ENCODE results near the gene CLCN7. TPM values are rescaled to one million over a fixed set of nuclear protein-coding genes. Genes with fewer than 3 reads are reported as not detected.

The CLCN7 gene
- total RNA-seq, 1 donor from 2014 or later, result 11.5 TPM

DNA sequence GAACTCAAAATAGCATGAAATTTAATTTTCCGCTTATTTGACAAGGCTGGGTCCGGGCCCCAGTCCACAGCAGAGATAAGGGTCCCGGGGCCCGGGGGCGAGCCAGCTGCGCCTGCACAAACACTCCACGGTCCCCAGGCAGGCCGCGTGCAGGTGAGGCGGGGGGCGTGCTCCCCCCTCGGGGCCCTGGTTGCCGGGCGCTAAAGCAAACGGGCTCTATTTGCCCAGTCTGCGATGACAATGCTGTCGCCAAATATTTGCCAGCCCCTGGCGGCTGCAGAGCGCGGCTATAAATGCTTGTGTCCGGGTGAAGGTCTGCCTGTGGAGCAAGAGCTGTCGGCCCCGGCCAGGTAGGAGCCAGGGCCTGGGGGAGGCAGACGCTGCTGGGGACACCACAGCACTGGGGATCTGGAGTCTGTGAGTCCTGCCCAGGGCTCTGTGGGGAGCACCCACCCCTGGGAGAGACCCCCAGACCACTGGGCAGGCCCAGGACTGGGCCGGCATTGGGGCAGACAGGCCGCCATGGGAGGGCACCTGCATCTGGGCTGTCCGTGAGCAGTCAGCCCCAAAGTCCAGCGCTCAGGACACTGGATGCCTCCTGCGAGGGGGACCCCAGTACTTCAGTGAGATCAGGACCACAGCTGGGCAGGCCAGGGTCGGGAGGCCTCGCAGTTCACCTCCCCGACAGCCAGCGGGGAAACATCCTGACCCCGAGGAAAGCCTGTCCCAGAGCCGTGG lies 43.9 kb downstream of the CLCN7 start, which contains the start of gene PERCC1:
PERCC1 (plus strand) TSS at position 320 of the 738 bp plus-strand sequence. CDS start 1,516 bp downstream, outside the sequence.
- Mint-ChIP-seq H3K36me3 (no peaks in the 10 kb centered on the region), H3K9me3 (no peaks in the 10 kb centered on the region), H3K4me1 (peaks cover 16% of the 10 kb centered on the region), H3K27ac (peak within 1 kb of the TSS; percentile 81), H3K4me3 (peak within 1 kb of the TSS; percentile 74), H3K27me3 (ENCODE audit: insufficient read depth, low read depth) (no peaks in the 10 kb centered on the region)
- TF ChIP-seq EZH2 (IDR thresholded peaks at IDR 0.05) (no peak), EZH2phosphoT487 (IDR thresholded peaks at IDR 0.05) (no peak)
- TF ChIP-seq, protein P1, sequence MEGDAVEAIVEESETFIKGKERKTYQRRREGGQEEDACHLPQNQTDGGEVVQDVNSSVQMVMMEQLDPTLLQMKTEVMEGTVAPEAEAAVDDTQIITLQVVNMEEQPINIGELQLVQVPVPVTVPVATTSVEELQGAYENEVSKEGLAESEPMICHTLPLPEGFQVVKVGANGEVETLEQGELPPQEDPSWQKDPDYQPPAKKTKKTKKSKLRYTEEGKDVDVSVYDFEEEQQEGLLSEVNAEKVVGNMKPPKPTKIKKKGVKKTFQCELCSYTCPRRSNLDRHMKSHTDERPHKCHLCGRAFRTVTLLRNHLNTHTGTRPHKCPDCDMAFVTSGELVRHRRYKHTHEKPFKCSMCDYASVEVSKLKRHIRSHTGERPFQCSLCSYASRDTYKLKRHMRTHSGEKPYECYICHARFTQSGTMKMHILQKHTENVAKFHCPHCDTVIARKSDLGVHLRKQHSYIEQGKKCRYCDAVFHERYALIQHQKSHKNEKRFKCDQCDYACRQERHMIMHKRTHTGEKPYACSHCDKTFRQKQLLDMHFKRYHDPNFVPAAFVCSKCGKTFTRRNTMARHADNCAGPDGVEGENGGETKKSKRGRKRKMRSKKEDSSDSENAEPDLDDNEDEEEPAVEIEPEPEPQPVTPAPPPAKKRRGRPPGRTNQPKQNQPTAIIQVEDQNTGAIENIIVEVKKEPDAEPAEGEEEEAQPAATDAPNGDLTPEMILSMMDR (IDR thresholded peaks at IDR 0.05), result no peak
- Histone ChIP-seq H3K79me2 (ENCODE audit: low read depth) (no peaks in the 10 kb centered on the region), H3K9ac (no peak within 1 kb of the TSS), H3K9me3 (ENCODE audit: low read depth) (no peaks in the 10 kb centered on the region), H3K4me1 (peaks cover 6% of the 10 kb centered on the region), H3K27ac (no peak within 1 kb of the TSS), H2AFZ (replicated peaks) (no peak within 1 kb of the TSS), H3K4me2 (no peak within 1 kb of the TSS), H4K20me1 (ENCODE audit: low read depth) (no peaks in the 10 kb centered on the region), H3K27me3 (no peaks in the 10 kb centered on the region), H3F3A (ENCODE audit: low read depth) (no peaks in the 10 kb centered on the region), H3K36me3 (no peaks in the 10 kb centered on the region), H3K4me3 (no peak within 1 kb of the TSS)
- no peak for DNase-seq (ENCODE audit: low spot score)

DNA sequence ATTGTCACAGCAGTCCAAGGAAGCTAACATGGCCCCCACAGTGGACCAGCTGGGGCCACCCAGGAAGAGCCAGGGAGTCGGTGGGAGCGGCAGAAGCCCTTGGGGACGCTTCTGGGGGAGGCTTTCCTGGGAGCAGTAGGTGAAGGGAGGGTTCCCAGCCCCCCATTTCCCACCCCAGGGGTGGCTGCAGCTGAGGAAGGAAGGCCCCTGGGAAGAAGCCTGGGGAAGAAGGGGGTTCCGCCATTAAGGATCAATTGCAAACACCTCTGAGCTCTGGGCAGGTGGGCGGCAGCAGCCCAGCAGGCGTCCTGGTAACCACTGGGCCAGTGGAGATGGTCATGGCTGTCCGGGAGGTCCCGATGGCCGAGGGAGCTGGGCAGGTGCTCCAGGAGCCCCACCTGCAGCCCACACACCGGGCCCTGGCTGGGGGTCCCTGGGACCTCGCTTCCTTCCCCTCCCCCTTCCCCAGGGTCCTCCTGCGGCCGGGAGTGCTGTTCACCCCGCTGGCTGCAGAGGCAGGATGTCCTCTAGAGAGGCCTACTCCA lies 44.5 kb downstream of the CLCN7 start:
- TF ChIP-seq, protein P1 (IDR thresholded peaks at IDR 0.05), result no peak
- H3K4me3 ChIP-seq, result no peak overlapping the region
- no peak overlapping the region for H3K9ac ChIP-seq
- H3K27me3 ChIP-seq, result no peaks in the 10 kb centered on the region
- H3K36me3 ChIP-seq, result no peaks in the 10 kb centered on the region
- no peaks in the 10 kb centered on the region for H3K27me3 Mint-ChIP-seq (ENCODE audit: insufficient read depth, low read depth)
- H3K79me2 ChIP-seq (ENCODE audit: low read depth), result no peaks in the 10 kb centered on the region
- H4K20me1 ChIP-seq (ENCODE audit: low read depth), result no peaks in the 10 kb centered on the region
- no peak overlapping the region for H3K4me2 ChIP-seq
- no peak overlapping the region for H2AFZ ChIP-seq (replicated peaks)
- no peaks in the 10 kb centered on the region for H3K36me3 Mint-ChIP-seq
- H3F3A ChIP-seq (ENCODE audit: low read depth), result no peaks in the 10 kb centered on the region
- no peak overlapping the region for H3K4me3 Mint-ChIP-seq
- H3K27ac ChIP-seq, result no peak overlapping the region
- H3K4me1 Mint-ChIP-seq, result peaks cover 16% of the 10 kb centered on the region
- H3K27ac Mint-ChIP-seq, result peak overlapping the region; percentile 33
- no peaks in the 10 kb centered on the region for H3K9me3 ChIP-seq (ENCODE audit: low read depth)
- DNase-seq (ENCODE audit: low spot score), result no peak
- H3K4me1 ChIP-seq, result peaks cover 6% of the 10 kb centered on the region
- no peaks in the 10 kb centered on the region for H3K9me3 Mint-ChIP-seq

GRCh38 chr16:1429631-1430030 lies 45.2 kb downstream of the CLCN7 start:
- peak overlapping the region; percentile 74 for H3K4me3 Mint-ChIP-seq

More at GRCh38 chr16:1429631-1430030, 45.2 kb downstream of the CLCN7 start:
- Histone ChIP-seq H3K4me2 (no peak overlapping the region), H3K27ac (no peak overlapping the region), H2AFZ (replicated peaks) (no peak overlapping the region), H3F3A (ENCODE audit: low read depth) (no peaks in the 10 kb centered on the region), H3K79me2 (ENCODE audit: low read depth) (no peaks in the 10 kb centered on the region), H3K9me3 (ENCODE audit: low read depth) (no peaks in the 10 kb centered on the region), H3K9ac (no peak overlapping the region), H3K27me3 (no peaks in the 10 kb centered on the region), H4K20me1 (ENCODE audit: low read depth) (no peaks in the 10 kb centered on the region), H3K4me1 (peaks cover 6% of the 10 kb centered on the region), H3K4me3 (no peak overlapping the region), H3K36me3 (no peaks in the 10 kb centered on the region)
- no peak for DNase-seq (ENCODE audit: low spot score)
- Mint-ChIP-seq H3K4me1 (peaks cover 16% of the 10 kb centered on the region), H3K9me3 (no peaks in the 10 kb centered on the region), H3K27ac (peak overlapping the region; percentile 81), H3K36me3 (no peaks in the 10 kb centered on the region), H3K27me3 (ENCODE audit: insufficient read depth, low read depth) (no peaks in the 10 kb centered on the region)
- TF ChIP-seq, protein P1 (IDR thresholded peaks at IDR 0.05), result no peak
- TF ChIP-seq EZH2 (IDR thresholded peaks at IDR 0.05) (no peak), EZH2phosphoT487 (IDR thresholded peaks at IDR 0.05) (no peak)

Data from neural progenitor cell (in vitro differentiated cells).